ENCODE measurements around the gene GALNT16.

Gene GALNT16

GRCh38 chr14:69333791-69334337 lies 73.9 kb downstream of the GALNT16 start:
- in situ Hi-C loops (cut with MboI; ENCODE audit: low sequenced_read_pairs), result no loop called here

DNA sequence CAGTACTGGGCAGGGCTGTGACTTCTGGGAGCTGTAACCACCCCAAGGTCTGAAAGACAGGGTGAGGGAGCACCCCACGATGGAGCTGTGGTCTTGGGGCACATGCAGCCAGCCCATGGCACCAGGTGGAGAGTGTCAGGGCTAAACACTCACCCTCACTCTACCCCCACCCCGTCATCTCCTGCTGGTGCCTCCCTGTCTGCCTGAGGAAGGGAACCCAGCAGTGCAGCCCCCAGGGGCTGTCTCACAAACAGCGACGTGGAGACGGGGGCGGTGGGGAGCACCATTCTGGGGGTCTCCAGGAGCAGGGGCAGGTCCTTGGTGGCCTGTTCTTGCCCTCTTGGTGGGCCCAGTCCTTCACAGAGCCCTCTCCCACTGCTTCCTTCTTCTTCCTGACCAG lies 74.6 kb downstream of the GALNT16 start:
- in situ Hi-C loops (cut with MboI; ENCODE audit: low sequenced_read_pairs), result no loop called here

- in situ Hi-C loops (cut with MboI; ENCODE audit: low sequenced_read_pairs), result no loop called here
Measured at GRCh38 chr14:69335371-69335771, 75.4 kb downstream of the GALNT16 start.

GRCh38 chr14:69337984-69338383 lies 78.0 kb downstream of the GALNT16 start:
- in situ Hi-C loops (cut with MboI; ENCODE audit: low sequenced_read_pairs), result no loop called here

DNA sequence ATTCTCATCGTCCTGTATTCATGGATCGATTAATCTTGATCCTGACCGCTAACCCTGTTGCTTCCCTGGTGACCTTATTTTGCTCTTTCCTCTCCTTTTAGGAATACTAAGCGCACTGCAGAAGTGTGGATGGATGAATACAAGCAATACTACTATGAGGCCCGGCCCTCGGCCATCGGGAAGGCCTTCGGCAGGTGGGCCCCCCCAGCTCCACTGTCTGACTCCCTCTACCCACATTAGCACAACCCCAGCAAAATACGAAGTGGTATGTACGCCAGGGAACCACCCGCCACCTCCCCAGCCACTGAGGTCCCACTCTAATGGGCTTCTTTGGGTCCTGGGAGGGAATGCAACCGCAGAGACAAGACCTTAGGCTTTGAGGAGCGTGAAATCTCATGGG lies 79.5 kb downstream of the GALNT16 start:
- in situ Hi-C loops (cut with MboI; ENCODE audit: low sequenced_read_pairs), result no loop called here

GRCh38 chr14:69342928-69343525 lies 83.1 kb downstream of the GALNT16 start:
- in situ Hi-C loops (cut with MboI; ENCODE audit: low sequenced_read_pairs), result no loop called here

DNA sequence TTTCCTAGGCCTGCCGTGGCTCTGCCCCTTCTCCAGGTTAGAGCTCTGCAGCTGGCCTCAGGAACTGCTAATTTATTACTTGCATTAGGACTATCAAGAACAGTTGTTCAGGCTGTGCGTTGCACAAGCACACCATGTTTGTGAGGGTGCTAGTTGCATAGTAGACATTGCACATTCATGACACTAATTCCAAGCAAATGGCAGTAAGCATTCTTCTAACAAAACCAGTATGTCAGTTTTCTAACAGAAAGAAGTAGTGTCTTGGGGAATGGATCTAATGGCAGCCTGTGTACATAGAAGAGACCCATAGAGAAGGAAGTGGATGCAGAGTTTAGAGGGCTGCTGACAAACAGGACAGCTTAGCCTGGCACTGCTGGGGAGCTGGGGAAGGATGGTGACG lies 84.2 kb downstream of the GALNT16 start:
- in situ Hi-C loops (cut with MboI; ENCODE audit: low sequenced_read_pairs), result no loop called here

DNA sequence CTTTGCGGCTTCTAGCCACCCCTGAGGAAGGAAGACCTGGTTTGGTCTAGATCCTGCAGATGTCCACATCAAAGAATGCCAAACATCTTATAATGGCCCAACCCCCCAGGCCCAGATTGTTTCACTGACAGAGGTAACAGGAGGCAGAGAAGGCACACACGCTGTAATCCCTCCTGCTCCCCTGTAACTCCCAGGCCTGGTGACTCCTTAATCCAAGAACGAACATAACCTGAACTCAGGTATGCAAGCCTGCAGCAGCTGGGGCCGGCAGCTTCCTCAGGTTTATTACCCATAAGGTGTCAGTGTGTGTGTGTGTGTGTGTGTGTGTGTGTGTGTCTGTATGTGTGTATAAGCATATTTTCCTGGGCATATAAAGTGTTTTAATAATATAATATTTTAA lies 85.4 kb downstream of the GALNT16 start:
- in situ Hi-C loops (cut with MboI; ENCODE audit: low sequenced_read_pairs), result no loop called here

DNA sequence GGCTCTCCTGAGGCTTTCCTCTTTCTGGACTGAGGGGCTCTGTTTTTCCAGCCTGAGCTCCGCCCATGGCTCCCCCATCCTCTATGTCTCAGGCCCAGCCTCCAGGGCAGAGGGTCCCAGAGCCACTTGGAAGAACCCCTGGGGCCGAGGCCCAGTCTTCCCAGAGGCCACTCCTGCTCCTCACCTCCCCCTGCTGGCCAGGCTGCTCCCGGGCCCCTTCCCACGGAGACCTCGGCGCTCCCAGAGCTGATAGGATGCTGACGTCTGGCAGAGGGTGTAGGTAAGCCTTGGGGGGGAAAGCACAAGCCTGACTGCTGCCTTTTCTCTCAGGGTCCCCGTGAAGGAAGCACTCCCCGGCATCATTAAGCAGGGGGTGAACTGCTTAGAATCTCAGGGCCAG lies 86.8 kb downstream of the GALNT16 start:
- in situ Hi-C loops (cut with MboI; ENCODE audit: low sequenced_read_pairs), result no loop called here

DNA sequence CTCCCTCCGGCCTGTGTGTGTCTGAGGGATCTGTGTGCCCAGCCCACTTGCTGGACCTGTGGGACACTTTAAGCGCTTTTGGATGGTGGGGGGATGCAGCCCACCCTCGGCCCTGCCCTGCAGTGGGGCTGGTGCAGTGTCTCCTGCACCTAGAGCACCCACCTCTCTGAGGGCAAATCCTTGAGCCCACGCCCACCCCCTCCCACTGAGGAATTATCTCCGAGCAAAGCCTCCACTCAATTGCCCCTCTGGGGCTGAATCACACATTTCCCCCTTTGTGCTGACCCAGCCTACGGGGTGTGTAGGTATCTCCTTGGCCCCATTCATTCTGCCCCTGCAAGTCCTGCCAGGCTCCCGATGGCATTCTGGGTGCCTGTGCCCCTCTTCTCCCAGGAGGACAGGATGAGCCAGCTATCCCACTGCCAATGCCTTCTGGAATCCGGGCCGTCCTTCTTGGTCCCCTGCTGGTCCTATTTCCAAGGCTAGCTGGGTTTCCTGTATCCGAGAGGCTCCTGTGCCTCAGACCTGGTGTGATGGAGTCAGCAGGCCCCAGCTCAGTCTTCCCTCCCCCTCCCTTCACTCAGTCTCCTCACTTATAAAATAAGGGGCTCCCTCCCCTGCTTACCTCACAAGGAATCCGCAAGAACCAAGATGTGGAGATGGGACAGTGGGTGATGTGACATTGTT lies 89.3 kb downstream of the GALNT16 start:
- in situ Hi-C loops (cut with MboI; ENCODE audit: low sequenced_read_pairs), result no loop called here

DNA sequence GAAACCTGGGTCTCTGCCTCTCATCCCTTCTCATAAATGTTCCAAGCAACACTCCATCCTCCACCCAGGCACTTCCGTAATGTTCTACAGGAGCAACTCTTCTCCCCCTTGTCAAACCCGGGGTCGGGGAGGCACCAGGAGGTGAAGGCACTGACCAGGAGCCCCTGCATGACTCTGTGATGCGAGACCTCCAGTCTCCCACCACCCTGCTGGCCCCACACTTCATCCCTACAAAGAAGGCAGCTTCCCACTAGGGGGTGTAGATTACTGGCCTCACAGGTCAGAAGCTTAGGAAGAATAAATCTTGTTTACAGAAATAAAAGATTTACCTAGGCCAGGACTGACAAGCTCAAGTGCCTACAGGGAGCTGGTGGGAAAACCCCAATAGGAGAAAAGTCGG lies 90.9 kb downstream of the GALNT16 start:
- in situ Hi-C loops (cut with MboI; ENCODE audit: low sequenced_read_pairs), result no loop called here

GRCh38 chr14:69351385-69351784 lies 91.4 kb downstream of the GALNT16 start:
- in situ Hi-C loops (cut with MboI; ENCODE audit: low sequenced_read_pairs), result no loop called here

GRCh38 chr14:69351911-69352310 lies 92.0 kb downstream of the GALNT16 start:
- in situ Hi-C loops (cut with MboI; ENCODE audit: low sequenced_read_pairs), result no loop called here

DNA sequence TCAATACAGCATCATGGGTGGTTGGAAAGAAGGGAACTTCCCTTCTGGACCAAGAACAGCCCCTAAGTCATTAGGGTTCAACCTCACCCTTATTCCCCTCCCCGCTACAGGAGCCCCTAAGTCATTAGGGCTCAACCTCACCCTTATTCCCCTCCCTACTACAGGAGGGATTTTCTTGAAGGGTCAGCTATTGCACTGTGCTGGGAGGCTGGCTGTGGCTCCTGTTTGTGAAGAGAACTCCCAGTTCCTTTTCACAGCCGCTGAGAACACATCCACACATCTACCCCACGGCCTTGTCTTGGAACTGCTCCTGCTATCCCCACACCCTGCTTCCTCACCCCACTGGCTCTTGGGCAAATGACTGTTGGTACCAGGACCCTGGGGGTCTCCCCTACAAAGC lies 93.2 kb downstream of the GALNT16 start:
- in situ Hi-C loops (cut with MboI; ENCODE audit: low sequenced_read_pairs), result no loop called here

DNA sequence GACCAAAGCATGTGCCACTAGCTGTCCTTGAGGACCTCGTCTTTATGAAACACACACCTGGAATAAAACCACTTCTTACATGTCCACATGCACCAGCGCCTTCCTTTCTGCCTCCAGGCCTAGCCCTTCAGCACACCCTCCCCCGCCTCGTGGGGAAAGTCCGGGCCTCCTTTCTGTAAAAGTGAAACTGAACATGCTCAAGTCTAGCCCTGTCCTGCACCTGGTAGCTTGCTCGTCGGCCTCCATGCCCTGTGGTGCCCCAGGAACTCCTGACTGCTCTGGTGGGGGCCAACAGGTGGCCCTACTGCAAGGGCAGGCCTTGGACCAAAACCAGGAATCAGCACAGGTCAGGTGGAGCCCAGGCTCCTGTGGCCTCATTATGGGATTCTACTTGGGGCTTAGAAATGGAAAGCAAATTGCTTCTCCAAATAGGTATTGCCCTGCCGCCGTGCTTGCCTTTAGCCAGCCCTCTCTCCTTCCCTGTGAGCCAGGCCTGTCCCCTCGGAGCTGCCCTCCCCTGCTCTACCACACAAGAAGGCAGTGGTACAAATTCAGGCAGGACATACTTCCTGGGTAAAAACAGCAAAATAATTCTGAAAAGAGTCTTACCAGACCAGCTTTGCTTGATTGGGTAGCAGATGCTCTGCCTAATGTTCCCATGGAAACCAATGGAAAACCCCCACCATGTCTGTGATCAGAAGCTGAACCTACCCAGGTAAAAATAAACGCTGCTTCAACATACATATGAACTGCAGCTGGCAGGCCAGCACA lies 94.6 kb downstream of the GALNT16 start:
- in situ Hi-C loops (cut with MboI; ENCODE audit: low sequenced_read_pairs), result no loop called here

GRCh38 chr14:69355154-69355597 lies 95.2 kb downstream of the GALNT16 start:
- in situ Hi-C loops (cut with MboI; ENCODE audit: low sequenced_read_pairs), result no loop called here

GRCh38 chr14:69355607-69356281 lies 95.8 kb downstream of the GALNT16 start:
- in situ Hi-C loops (cut with MboI; ENCODE audit: low sequenced_read_pairs), result no loop called here

DNA sequence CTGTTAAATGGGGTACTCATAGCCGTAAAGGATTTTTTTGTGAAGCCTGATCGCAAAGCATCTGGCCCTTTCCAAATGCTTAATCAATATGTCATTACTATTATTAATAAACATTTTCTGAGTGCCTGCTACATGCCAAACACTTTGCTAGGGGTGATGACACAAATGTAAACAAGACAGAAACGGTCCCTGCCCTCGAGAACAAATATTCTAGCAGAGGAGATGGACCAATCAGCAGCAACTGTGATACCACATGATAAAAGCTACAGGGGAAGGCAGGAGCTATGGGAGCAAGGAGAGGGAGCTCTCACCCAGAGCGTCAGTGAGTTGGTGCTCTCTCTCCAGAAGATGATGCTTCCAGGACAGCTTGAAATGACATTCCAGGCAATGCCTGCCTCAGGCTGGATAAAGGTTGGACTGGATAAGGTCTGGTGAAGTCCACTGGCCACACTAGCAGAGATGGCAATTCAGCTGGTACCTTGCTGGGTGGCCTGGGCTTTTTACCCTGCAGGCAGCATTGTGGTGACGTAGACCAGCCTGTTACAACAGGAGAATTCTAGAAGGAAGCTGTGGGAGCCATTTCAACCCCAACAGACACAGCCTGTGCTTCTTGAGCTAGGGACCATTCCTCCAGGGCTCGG lies 97.1 kb downstream of the GALNT16 start:
- in situ Hi-C loops (cut with MboI; ENCODE audit: low sequenced_read_pairs), result no loop called here

DNA sequence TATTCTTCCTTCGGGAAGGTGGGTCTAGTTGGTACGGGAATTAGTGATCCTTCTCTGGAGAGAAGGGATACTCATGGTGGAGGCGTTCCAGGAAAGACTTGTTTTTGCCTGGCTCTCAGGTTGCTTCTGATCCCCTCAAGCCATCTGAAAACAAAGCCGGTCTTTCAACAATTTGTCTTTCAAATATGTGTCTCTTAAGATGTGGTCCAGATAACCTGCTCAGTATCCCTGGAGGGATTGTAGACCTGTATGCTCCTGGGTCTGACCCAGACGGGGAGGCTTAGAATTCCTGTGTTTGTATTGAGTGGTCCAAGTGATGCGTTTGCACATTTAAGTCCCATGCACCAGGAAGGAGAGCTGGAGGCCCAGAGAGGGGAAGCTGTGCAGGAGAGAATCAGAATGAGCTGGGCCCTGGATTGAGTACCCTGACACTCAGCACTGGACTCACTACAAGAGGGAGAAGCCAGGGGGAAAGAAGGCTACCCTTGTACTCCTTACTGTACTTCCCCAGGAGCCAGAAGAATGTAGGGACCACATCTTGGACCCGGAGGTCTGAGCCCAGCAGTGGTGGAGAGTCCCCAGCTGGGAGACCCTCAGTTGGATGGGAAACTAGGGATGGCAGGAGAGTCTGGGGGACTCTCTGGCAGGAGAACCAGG lies 97.7 kb downstream of the GALNT16 start:
- in situ Hi-C loops (cut with MboI; ENCODE audit: low sequenced_read_pairs), result no loop called here

GRCh38 chr14:69358233-69358963 lies 98.4 kb downstream of the GALNT16 start:
- in situ Hi-C loops (cut with MboI; ENCODE audit: low sequenced_read_pairs), result no loop called here
